ENCODE results near the gene SHPK.

SHPK gene

GRCh38 chr17:3660311-3660891 is 24.4 kb upstream of the SHPK start:
- DNase-seq (ENCODE audit: low read depth in 3 of 3, low spot score in 1 of 3) = no peak

GRCh38 chr17:3659541-3660111 is 23.6 kb upstream of the SHPK start:
- no peak for DNase-seq (ENCODE audit: low read depth in 3 of 3, low spot score in 1 of 3)

- DNase-seq (ENCODE audit: low read depth in 3 of 3, low spot score in 1 of 3) = no peak
Measured at GRCh38 chr17:3658784-3659449, 22.9 kb upstream of the SHPK start.

- no peak for DNase-seq (ENCODE audit: low read depth in 3 of 3, low spot score in 1 of 3)
Measured at GRCh38 chr17:3657874-3658783, 22.1 kb upstream of the SHPK start.

- DNase-seq (ENCODE audit: low read depth in 3 of 3, low spot score in 1 of 3) = no peak
Measured at GRCh38 chr17:3657588-3657869, 21.5 kb upstream of the SHPK start.

- DNase-seq (ENCODE audit: low read depth in 3 of 3, low spot score in 1 of 3) = no peak
Measured at GRCh38 chr17:3656755-3657587, 20.9 kb upstream of the SHPK start.

GRCh38 chr17:3656353-3656752 is 20.3 kb upstream of the SHPK start:
- no peak for DNase-seq (ENCODE audit: low read depth in 3 of 3, low spot score in 1 of 3)

GRCh38 chr17:3655766-3656165 is 19.7 kb upstream of the SHPK start:
- no peak for DNase-seq (ENCODE audit: low read depth in 3 of 3, low spot score in 1 of 3)

- peak in 1 of 3 donors; percentile 21 for DNase-seq (ENCODE audit: low read depth in 3 of 3, low spot score in 1 of 3)
Measured at GRCh38 chr17:3647769-3648555, 11.9 kb upstream of the SHPK start.

GRCh38 chr17:3647251-3647650 is 11.2 kb upstream of the SHPK start:
- DNase-seq (ENCODE audit: low read depth in 3 of 3, low spot score in 1 of 3) = no peak

GRCh38 chr17:3645310-3645709 is 9.3 kb upstream of the SHPK start:
- no peak for DNase-seq (ENCODE audit: low read depth in 3 of 3, low spot score in 1 of 3)

GRCh38 chr17:3643889-3644349 is 7.9 kb upstream of the SHPK start:
- DNase-seq (ENCODE audit: low read depth in 3 of 3, low spot score in 1 of 3) = no peak

- no peak for DNase-seq (ENCODE audit: low read depth in 3 of 3, low spot score in 1 of 3)
Measured at GRCh38 chr17:3641717-3642486, 5.9 kb upstream of the SHPK start.

- DNase-seq (ENCODE audit: low read depth in 3 of 3, low spot score in 1 of 3) = no peak
Measured at GRCh38 chr17:3641014-3641413, 5.0 kb upstream of the SHPK start.

- no peak for DNase-seq (ENCODE audit: low read depth in 3 of 3, low spot score in 1 of 3)
Measured at GRCh38 chr17:3639981-3640596, 4.0 kb upstream of the SHPK start.

GRCh38 chr17:3636908-3637373 is 891 bp upstream of the SHPK start:
- DNase-seq (ENCODE audit: low read depth in 3 of 3, low spot score in 1 of 3) = peak in 1 of 3 donors; percentile 4

GRCh38 chr17:3635474-3636153 is 436 bp downstream of the SHPK start:
- DNase-seq (ENCODE audit: low read depth in 3 of 3, low spot score in 1 of 3) = no peak

- no peak for DNase-seq (ENCODE audit: low read depth in 3 of 3, low spot score in 1 of 3)
Measured at GRCh38 chr17:3632287-3632686, 3.8 kb downstream of the SHPK start.

Measured in stimulated activated CD4-positive, alpha-beta T cell treated with anti-CD3 and anti-CD28 coated beads, TNF-alpha, amount 100 ng/mL, for 1 hour (primary cell).